ENCODE measurements around the gene SLC6A6.
"Not testable (repeated sequence)": the region's sequence is repeated elsewhere in the genome, so short reads cannot be mapped to it uniquely, and the experiment has no call there.

Gene SLC6A6

GRCh38 chr3:14406336-14406735, 3.9 kb downstream of the SLC6A6 start:
- H3K4me3 ChIP-seq (ENCODE audit: low read depth in 1 of 2, low read length in 2 of 2): no peak overlapping the region
- no peaks in the 10 kb centered on the region for H3K9me3 ChIP-seq (ENCODE audit: control insufficient read depth in 1 of 2, low read length in 2 of 2)
- H3K27ac ChIP-seq (ENCODE audit: low read depth, low read length): no peak overlapping the region
- H3K27me3 ChIP-seq (ENCODE audit: control insufficient read depth in 1 of 2, insufficient read depth in 2 of 2, low read length in 2 of 2): no peaks in the 10 kb centered on the region
- peaks cover 0 to 4% of the 10 kb centered on the region in 2 donors for H3K36me3 ChIP-seq (ENCODE audit: control insufficient read depth in 1 of 2, insufficient read depth in 2 of 2, low read length in 2 of 2)
- no peak overlapping the region for H3K9ac ChIP-seq (ENCODE audit: low read depth in 1 of 2, low read length in 2 of 2)
- peaks cover 41 to 43% of the 10 kb centered on the region in 2 donors for H3K4me1 ChIP-seq (ENCODE audit: control insufficient read depth in 1 of 2, insufficient read depth in 2 of 2, low read length in 2 of 2)

GRCh38 chr3:14406766-14407165, 4.4 kb downstream of the SLC6A6 start:
- H3K4me1 ChIP-seq (ENCODE audit: control insufficient read depth in 1 of 2, insufficient read depth in 2 of 2, low read length in 2 of 2): peaks cover 39 to 43% of the 10 kb centered on the region in 2 donors
- H3K27ac ChIP-seq (ENCODE audit: low read depth, low read length): no peak overlapping the region
- peaks cover 0 to 7% of the 10 kb centered on the region in 2 donors for H3K36me3 ChIP-seq (ENCODE audit: control insufficient read depth in 1 of 2, insufficient read depth in 2 of 2, low read length in 2 of 2)

GRCh38 chr3:14407203-14407602, 4.8 kb downstream of the SLC6A6 start:
- Histone ChIP-seq H3K4me1 (ENCODE audit: control insufficient read depth in 1 of 2, insufficient read depth in 2 of 2, low read length in 2 of 2) (peaks cover 35 to 43% of the 10 kb centered on the region in 2 donors), H3K27ac (ENCODE audit: low read depth, low read length) (no peak overlapping the region), H3K27me3 (ENCODE audit: control insufficient read depth in 1 of 2, insufficient read depth in 2 of 2, low read length in 2 of 2) (no peaks in the 10 kb centered on the region), H3K4me3 (ENCODE audit: low read depth in 1 of 2, low read length in 2 of 2) (no peak overlapping the region), H3K9ac (ENCODE audit: low read depth in 1 of 2, low read length in 2 of 2) (no peak overlapping the region), H3K9me3 (ENCODE audit: control insufficient read depth in 1 of 2, low read length in 2 of 2) (no peaks in the 10 kb centered on the region), H3K36me3 (ENCODE audit: control insufficient read depth in 1 of 2, insufficient read depth in 2 of 2, low read length in 2 of 2) (peaks cover 0 to 7% of the 10 kb centered on the region in 2 donors)

More at GRCh38 chr3:14406766-14407165, 4.4 kb downstream of the SLC6A6 start:
- Histone ChIP-seq H3K9me3 (ENCODE audit: control insufficient read depth in 1 of 2, low read length in 2 of 2) (no peaks in the 10 kb centered on the region), H3K9ac (ENCODE audit: low read depth in 1 of 2, low read length in 2 of 2) (no peak overlapping the region), H3K4me3 (ENCODE audit: low read depth in 1 of 2, low read length in 2 of 2) (no peak overlapping the region), H3K27me3 (ENCODE audit: control insufficient read depth in 1 of 2, insufficient read depth in 2 of 2, low read length in 2 of 2) (no peaks in the 10 kb centered on the region)

GRCh38 chr3:14409779-14410063, 7.3 kb downstream of the SLC6A6 start:
- not testable (repeated sequence) for H3K27me3 ChIP-seq (ENCODE audit: control insufficient read depth in 1 of 2, insufficient read depth in 2 of 2, low read length in 2 of 2); H3K27ac ChIP-seq (ENCODE audit: low read depth, low read length); H3K9ac ChIP-seq (ENCODE audit: low read depth in 1 of 2, low read length in 2 of 2); H3K9me3 ChIP-seq (ENCODE audit: control insufficient read depth in 1 of 2, low read length in 2 of 2); H3K36me3 ChIP-seq (ENCODE audit: control insufficient read depth in 1 of 2, insufficient read depth in 2 of 2, low read length in 2 of 2); H3K4me3 ChIP-seq (ENCODE audit: low read depth in 1 of 2, low read length in 2 of 2)
- H3K4me1 ChIP-seq (ENCODE audit: control insufficient read depth in 1 of 2, insufficient read depth in 2 of 2, low read length in 2 of 2): peaks cover 23 to 32% of the 10 kb centered on the region in 2 donors

- H3K4me3 ChIP-seq (ENCODE audit: low read depth in 1 of 2, low read length in 2 of 2): no peak overlapping the region
- H3K36me3 ChIP-seq (ENCODE audit: control insufficient read depth in 1 of 2, insufficient read depth in 2 of 2, low read length in 2 of 2): peaks cover 0 to 7% of the 10 kb centered on the region in 2 donors
- H3K4me1 ChIP-seq (ENCODE audit: control insufficient read depth in 1 of 2, insufficient read depth in 2 of 2, low read length in 2 of 2): peaks cover 19 to 28% of the 10 kb centered on the region in 2 donors
- no peaks in the 10 kb centered on the region for H3K9me3 ChIP-seq (ENCODE audit: control insufficient read depth in 1 of 2, low read length in 2 of 2)
- H3K27ac ChIP-seq (ENCODE audit: low read depth, low read length): no peak overlapping the region
- no peaks in the 10 kb centered on the region for H3K27me3 ChIP-seq (ENCODE audit: control insufficient read depth in 1 of 2, insufficient read depth in 2 of 2, low read length in 2 of 2)
- H3K9ac ChIP-seq (ENCODE audit: low read depth in 1 of 2, low read length in 2 of 2): no peak overlapping the region
Measured at GRCh38 chr3:14410106-14410502, 7.7 kb downstream of the SLC6A6 start.

- no peak overlapping the region for H3K4me3 ChIP-seq (ENCODE audit: low read depth in 1 of 2, low read length in 2 of 2)
- no peaks in the 10 kb centered on the region for H3K27me3 ChIP-seq (ENCODE audit: control insufficient read depth in 1 of 2, insufficient read depth in 2 of 2, low read length in 2 of 2)
- H3K4me1 ChIP-seq (ENCODE audit: control insufficient read depth in 1 of 2, insufficient read depth in 2 of 2, low read length in 2 of 2): peaks cover 16 to 23% of the 10 kb centered on the region in 2 donors
- H3K9me3 ChIP-seq (ENCODE audit: control insufficient read depth in 1 of 2, low read length in 2 of 2): no peaks in the 10 kb centered on the region
- peaks cover 0 to 7% of the 10 kb centered on the region in 2 donors for H3K36me3 ChIP-seq (ENCODE audit: control insufficient read depth in 1 of 2, insufficient read depth in 2 of 2, low read length in 2 of 2)
- H3K27ac ChIP-seq (ENCODE audit: low read depth, low read length): no peak overlapping the region
- no peak overlapping the region for H3K9ac ChIP-seq (ENCODE audit: low read depth in 1 of 2, low read length in 2 of 2)
Measured at GRCh38 chr3:14410503-14411165, 8.2 kb downstream of the SLC6A6 start.

GRCh38 chr3:14411166-14411526, 8.7 kb downstream of the SLC6A6 start:
- Histone ChIP-seq H3K27me3 (ENCODE audit: control insufficient read depth in 1 of 2, insufficient read depth in 2 of 2, low read length in 2 of 2) (no peaks in the 10 kb centered on the region), H3K9ac (ENCODE audit: low read depth in 1 of 2, low read length in 2 of 2) (no peak overlapping the region), H3K36me3 (ENCODE audit: control insufficient read depth in 1 of 2, insufficient read depth in 2 of 2, low read length in 2 of 2) (peaks cover 0 to 7% of the 10 kb centered on the region in 2 donors), H3K4me3 (ENCODE audit: low read depth in 1 of 2, low read length in 2 of 2) (no peak overlapping the region), H3K9me3 (ENCODE audit: control insufficient read depth in 1 of 2, low read length in 2 of 2) (no peaks in the 10 kb centered on the region), H3K27ac (ENCODE audit: low read depth, low read length) (no peak overlapping the region), H3K4me1 (ENCODE audit: control insufficient read depth in 1 of 2, insufficient read depth in 2 of 2, low read length in 2 of 2) (peaks cover 13 to 21% of the 10 kb centered on the region in 2 donors)

GRCh38 chr3:14411988-14412387, 9.6 kb downstream of the SLC6A6 start:
- Histone ChIP-seq H3K9ac (ENCODE audit: low read depth in 1 of 2, low read length in 2 of 2) (no peak overlapping the region), H3K4me1 (ENCODE audit: control insufficient read depth in 1 of 2, insufficient read depth in 2 of 2, low read length in 2 of 2) (peaks cover 13 to 21% of the 10 kb centered on the region in 2 donors), H3K36me3 (ENCODE audit: control insufficient read depth in 1 of 2, insufficient read depth in 2 of 2, low read length in 2 of 2) (peaks cover 0 to 15% of the 10 kb centered on the region in 2 donors), H3K4me3 (ENCODE audit: low read depth in 1 of 2, low read length in 2 of 2) (no peak overlapping the region), H3K27me3 (ENCODE audit: control insufficient read depth in 1 of 2, insufficient read depth in 2 of 2, low read length in 2 of 2) (no peaks in the 10 kb centered on the region), H3K27ac (ENCODE audit: low read depth, low read length) (no peak overlapping the region), H3K9me3 (ENCODE audit: control insufficient read depth in 1 of 2, low read length in 2 of 2) (no peaks in the 10 kb centered on the region)

- Histone ChIP-seq H3K4me1 (ENCODE audit: control insufficient read depth in 1 of 2, insufficient read depth in 2 of 2, low read length in 2 of 2) (peaks cover 13 to 24% of the 10 kb centered on the region in 2 donors), H3K36me3 (ENCODE audit: control insufficient read depth in 1 of 2, insufficient read depth in 2 of 2, low read length in 2 of 2) (peaks cover 0 to 15% of the 10 kb centered on the region in 2 donors), H3K4me3 (ENCODE audit: low read depth in 1 of 2, low read length in 2 of 2) (no peak overlapping the region), H3K9me3 (ENCODE audit: control insufficient read depth in 1 of 2, low read length in 2 of 2) (no peaks in the 10 kb centered on the region), H3K27me3 (ENCODE audit: control insufficient read depth in 1 of 2, insufficient read depth in 2 of 2, low read length in 2 of 2) (no peaks in the 10 kb centered on the region), H3K27ac (ENCODE audit: low read depth, low read length) (no peak overlapping the region), H3K9ac (ENCODE audit: low read depth in 1 of 2, low read length in 2 of 2) (no peak overlapping the region)
Measured at GRCh38 chr3:14412831-14413380, 10.5 kb downstream of the SLC6A6 start.

- H3K4me1 ChIP-seq (ENCODE audit: control insufficient read depth in 1 of 2, insufficient read depth in 2 of 2, low read length in 2 of 2): peaks cover 14 to 30% of the 10 kb centered on the region in 2 donors
- no peak overlapping the region for H3K4me3 ChIP-seq (ENCODE audit: low read depth in 1 of 2, low read length in 2 of 2)
- H3K27ac ChIP-seq (ENCODE audit: low read depth, low read length): no peak overlapping the region
- H3K9me3 ChIP-seq (ENCODE audit: control insufficient read depth in 1 of 2, low read length in 2 of 2): no peaks in the 10 kb centered on the region
- H3K9ac ChIP-seq (ENCODE audit: low read depth in 1 of 2, low read length in 2 of 2): no peak overlapping the region
- peaks cover 0 to 15% of the 10 kb centered on the region in 2 donors for H3K36me3 ChIP-seq (ENCODE audit: control insufficient read depth in 1 of 2, insufficient read depth in 2 of 2, low read length in 2 of 2)
- no peaks in the 10 kb centered on the region for H3K27me3 ChIP-seq (ENCODE audit: control insufficient read depth in 1 of 2, insufficient read depth in 2 of 2, low read length in 2 of 2)
Measured at GRCh38 chr3:14413381-14414071, 11.1 kb downstream of the SLC6A6 start.
